Activated CD8-positive, alpha-beta memory T cell treated with anti-CD3 and anti-CD28 coated beads for 1 hour (primary cell): ENCODE data around the gene ATOSB.

Experiments used
- DNase-seq, 2 donors: peaks; one replicate each; pipeline ENCODE4 v3.0.0-alpha.2; 2020; ENCODE audit warnings: low read depth in 1 of 2; ENCODE audit errors: extremely low read depth in 1 of 2

Gene ATOSB

DNA sequence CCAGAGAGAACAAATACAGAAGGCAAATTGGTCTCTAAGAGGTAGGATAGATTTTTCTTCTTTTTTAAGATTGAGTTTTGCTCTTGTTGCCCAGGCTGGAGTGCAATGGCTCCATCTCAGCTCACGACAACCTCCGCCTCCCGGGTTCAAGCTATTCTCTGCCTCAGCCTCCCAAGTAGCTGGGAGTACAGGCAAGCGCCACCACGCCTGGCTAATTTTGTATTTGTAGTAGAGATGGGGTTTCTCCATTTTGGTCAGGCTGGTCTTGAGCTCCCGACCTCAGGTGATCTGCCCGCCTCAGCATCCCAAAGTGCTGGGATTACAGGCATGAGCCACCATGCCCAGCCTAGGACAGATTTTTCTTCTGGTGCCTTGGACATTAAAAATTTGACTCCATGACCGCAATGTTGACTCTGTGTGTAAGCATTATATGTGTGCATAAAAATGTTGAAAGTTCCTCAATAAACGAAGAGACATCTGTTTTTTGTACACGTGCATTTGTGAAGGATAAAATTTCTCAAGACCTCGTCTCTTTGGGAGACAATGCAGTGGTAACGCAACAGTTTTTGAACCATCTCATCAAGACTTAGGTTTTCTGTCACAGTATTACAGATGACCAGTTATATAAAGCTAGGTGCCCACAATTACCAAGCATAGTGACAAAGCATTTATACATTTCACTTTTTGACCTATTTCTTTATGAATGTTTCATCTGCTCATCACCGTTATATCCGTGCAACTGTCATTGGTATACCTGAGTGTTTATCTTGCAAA is 60.6 kb downstream of the ATOSB start:
- no peak for DNase-seq

DNA sequence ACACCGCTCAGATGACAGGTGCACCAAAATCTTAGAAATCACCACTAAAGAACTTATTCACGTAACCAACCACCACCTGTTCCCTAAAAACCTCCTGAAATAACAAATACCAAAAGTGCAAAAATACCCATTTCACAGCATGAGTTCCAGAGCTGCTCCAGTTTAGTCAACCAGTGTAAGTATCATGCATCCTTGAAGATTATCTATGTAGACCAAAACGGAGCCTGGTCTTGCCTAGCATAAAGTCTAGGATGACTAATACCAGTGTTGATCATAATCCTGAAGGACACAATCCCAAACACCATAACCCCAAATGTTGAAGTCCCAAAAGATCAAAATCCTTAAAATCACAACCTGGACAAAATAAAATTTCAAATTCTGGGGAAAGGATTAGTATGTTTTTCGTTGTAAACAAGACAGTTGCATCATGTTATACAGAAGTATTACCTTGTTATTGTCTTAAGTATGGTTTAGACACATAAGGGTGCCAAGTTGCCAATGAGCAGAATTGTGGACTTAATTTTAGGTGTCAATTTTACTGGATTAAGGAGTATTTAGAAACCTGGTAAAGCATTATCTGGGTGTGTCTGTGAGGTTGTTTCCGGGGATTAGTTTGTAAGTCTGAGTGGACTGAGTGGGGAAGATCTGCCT is 61.4 kb downstream of the ATOSB start:
- DNase-seq = no peak
